MCF 10A (cell line): ENCODE measurements around the gene HPS1. TPM values are rescaled to one million over a fixed set of nuclear protein-coding genes. Genes with fewer than 3 reads are reported as not detected.

ENCODE experiments used
- BruUV-seq: library from RNA; stranded (reverse); fragments of 400-500 nt; replicated peaks from 2 replicates; lab custom pipeline; 2021; lab: Mats Ljungman, UMichigan
- CTCF ChIA-PET: fragments of 300-600 bp; sonication (Branson Sonifier 250); formaldehyde crosslinking; extraction: SDS; loops from one replicate; lab custom pipeline; 2021; ENCODE audit warnings: antibody characterized with exemption, inconsistent platforms; lab: Yijun Ruan, JAX
- POLR2A ChIA-PET: fragments of 300-600, 350-650 bp; sonication (Branson Sonifier 250); formaldehyde crosslinking; extraction: SDS; loops from one replicate; lab custom pipeline; 2020; ENCODE audit warnings: antibody characterized with exemption, inconsistent platforms; lab: Yijun Ruan, JAX
- DNase-seq: peaks from one replicate; pipeline ENCODE4 v3.0.0-alpha.2; 2018; ENCODE audit not compliant: unreplicated experiment
- H3K27ac Mint-ChIP-seq: one replicate; pipeline ENCODE4 v1.8.0; 2022; ENCODE audit warnings: mild to moderate bottlenecking, low read depth, mixed read lengths; ENCODE audit not compliant: unreplicated experiment
- H3K27me3 Mint-ChIP-seq: one replicate; pipeline ENCODE4 v1.8.0; 2022; ENCODE audit warnings: mixed read lengths; ENCODE audit not compliant: insufficient read depth, unreplicated experiment
- H3K36me3 Mint-ChIP-seq: one replicate; pipeline ENCODE4 v1.8.0; 2022; ENCODE audit warnings: mild to moderate bottlenecking, moderate library complexity, mixed read lengths; ENCODE audit not compliant: insufficient read depth, unreplicated experiment
- H3K4me1 Mint-ChIP-seq: one replicate; pipeline ENCODE4 v1.8.0; 2022; ENCODE audit warnings: mixed read lengths; ENCODE audit not compliant: insufficient read depth, unreplicated experiment
- H3K4me3 Mint-ChIP-seq: one replicate; pipeline ENCODE4 v1.8.0; 2022; ENCODE audit warnings: mild to moderate bottlenecking, moderate library complexity, mixed read lengths; ENCODE audit not compliant: unreplicated experiment
- H3K9me3 Mint-ChIP-seq: one replicate; pipeline ENCODE4 v1.8.0; 2022; ENCODE audit warnings: mixed read lengths; ENCODE audit not compliant: unreplicated experiment
- intact Hi-C: fragments of 100-400 bp; cut with micrococcal nuclease; formaldehyde crosslinking; loops from 2 replicates; pipeline ENCODE4 v1.14.1; 2022
- total RNA-seq: library from RNA; stranded (reverse); gene quantifications from 2 replicates; pipeline ENCODE4 v1.2.3, GENCODE V29; 2022
- TF ChIP-seq, protein P1 (sequence below): fragments of 200-600 bp; IDR thresholded peaks from one replicate; pipeline ENCODE4 v1.8.0; 2022; ENCODE audit warnings: antibody characterized with exemption, mild to moderate bottlenecking; ENCODE audit not compliant: unreplicated experiment

The HPS1 gene
- total RNA-seq, 1 experiment from 2014 or later, result 41.8 TPM

DNA sequence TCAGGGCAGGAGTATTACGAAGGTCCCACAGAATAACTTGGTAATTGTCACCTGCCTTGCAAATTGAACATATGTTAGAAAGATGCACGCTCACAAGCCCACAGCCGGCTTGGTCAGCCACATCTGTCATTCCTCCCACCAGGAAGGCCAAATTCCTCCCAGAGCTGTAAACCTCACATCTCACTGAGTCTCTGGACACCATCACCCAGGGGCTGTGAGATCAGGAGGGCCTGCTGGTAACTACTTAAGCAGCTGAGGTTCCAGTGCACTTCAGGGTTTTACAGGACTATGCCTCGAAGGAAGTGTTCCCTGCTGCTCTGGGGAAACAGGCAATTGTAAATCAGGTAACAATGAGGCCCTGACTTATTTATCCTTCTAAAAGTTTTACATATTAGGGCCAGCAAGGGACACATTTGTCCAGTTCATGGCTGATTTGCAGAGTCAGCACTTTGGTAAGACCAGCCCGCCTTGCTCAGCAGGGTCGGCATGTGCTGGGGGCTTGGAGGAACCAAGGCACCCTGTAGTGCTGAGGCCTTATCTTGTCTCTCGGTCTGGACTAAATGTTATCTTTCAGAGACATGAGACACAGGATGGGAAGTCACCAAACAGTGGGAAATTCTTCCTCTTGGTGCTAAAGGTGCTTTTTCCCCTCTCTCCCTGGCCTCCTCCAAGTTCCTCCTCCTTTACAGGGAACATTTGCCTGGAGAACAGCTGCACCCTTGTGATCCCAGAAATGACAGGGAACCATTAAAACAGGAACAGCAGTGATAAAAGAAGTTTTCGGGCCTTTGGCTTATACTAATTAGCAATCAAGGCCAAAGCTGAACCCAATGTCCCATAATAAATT is 66.0 kb downstream of the HPS1 start:
- ChIA-PET POLR2A (no interaction called here), CTCF (no interaction called here)
- BruUV-seq, result no TSS peak

DNA sequence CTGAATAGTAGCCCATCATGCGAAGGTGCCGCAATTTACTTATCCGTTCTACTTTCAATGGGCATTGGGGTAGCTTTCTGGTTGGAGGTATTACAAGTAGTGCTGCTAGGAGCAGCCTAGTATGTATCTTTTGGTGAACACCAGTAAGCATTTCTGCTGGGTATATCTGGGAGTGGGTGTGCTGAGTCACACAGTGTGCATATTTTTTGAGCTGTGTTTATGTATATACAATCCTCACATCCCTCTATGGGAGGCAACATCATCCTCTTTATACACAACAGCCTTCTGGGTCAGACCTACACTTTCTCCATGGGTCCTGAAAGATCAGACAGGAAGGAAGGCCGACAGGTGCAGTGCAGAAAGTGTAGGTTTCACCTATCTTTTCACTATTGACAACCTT is 68.0 kb downstream of the HPS1 start:
- ChIA-PET POLR2A (no interaction called here), CTCF (interaction anchor here (0.6 kb wide), 2 partner anchors 9 to 38 kb away, joined by 3 read pairs; no protein-coding TSS in a partner anchor)
- H3K4me3 Mint-ChIP-seq, result no peak overlapping the region
- H3K27me3 Mint-ChIP-seq, result peaks cover 19% of the 10 kb centered on the region
- no peak for DNase-seq
- H3K9me3 Mint-ChIP-seq, result no peaks in the 10 kb centered on the region
- no TSS peak for BruUV-seq
- no peak overlapping the region for H3K27ac Mint-ChIP-seq
- TF ChIP-seq, protein P1, sequence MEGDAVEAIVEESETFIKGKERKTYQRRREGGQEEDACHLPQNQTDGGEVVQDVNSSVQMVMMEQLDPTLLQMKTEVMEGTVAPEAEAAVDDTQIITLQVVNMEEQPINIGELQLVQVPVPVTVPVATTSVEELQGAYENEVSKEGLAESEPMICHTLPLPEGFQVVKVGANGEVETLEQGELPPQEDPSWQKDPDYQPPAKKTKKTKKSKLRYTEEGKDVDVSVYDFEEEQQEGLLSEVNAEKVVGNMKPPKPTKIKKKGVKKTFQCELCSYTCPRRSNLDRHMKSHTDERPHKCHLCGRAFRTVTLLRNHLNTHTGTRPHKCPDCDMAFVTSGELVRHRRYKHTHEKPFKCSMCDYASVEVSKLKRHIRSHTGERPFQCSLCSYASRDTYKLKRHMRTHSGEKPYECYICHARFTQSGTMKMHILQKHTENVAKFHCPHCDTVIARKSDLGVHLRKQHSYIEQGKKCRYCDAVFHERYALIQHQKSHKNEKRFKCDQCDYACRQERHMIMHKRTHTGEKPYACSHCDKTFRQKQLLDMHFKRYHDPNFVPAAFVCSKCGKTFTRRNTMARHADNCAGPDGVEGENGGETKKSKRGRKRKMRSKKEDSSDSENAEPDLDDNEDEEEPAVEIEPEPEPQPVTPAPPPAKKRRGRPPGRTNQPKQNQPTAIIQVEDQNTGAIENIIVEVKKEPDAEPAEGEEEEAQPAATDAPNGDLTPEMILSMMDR, result no peak
- H3K36me3 Mint-ChIP-seq, result peaks cover 7% of the 10 kb centered on the region
- intact Hi-C loops, result no loop called here
- H3K4me1 Mint-ChIP-seq, result peaks cover 8% of the 10 kb centered on the region

More for the DNA sequence above, 66.0 kb downstream of the HPS1 start:
- H3K4me1 Mint-ChIP-seq, result no peaks in the 10 kb centered on the region
- H3K9me3 Mint-ChIP-seq, result no peaks in the 10 kb centered on the region
- intact Hi-C loops, result no loop called here
- H3K4me3 Mint-ChIP-seq, result no peak overlapping the region
- peaks cover 14% of the 10 kb centered on the region for H3K27me3 Mint-ChIP-seq
- TF ChIP-seq, protein P1, result no peak
- peaks cover 7% of the 10 kb centered on the region for H3K36me3 Mint-ChIP-seq
- DNase-seq, result no peak
- no peak overlapping the region for H3K27ac Mint-ChIP-seq

GRCh38 chr10:98377536-98377935 is 69.2 kb downstream of the HPS1 start:
- Mint-ChIP-seq H3K4me3 (no peak overlapping the region), H3K4me1 (peaks cover 8% of the 10 kb centered on the region), H3K27me3 (peaks cover 19% of the 10 kb centered on the region), H3K36me3 (peaks cover 7% of the 10 kb centered on the region), H3K27ac (no peak overlapping the region), H3K9me3 (no peaks in the 10 kb centered on the region)
- DNase-seq, result no peak
- BruUV-seq, result no TSS peak
- intact Hi-C loops, result no loop called here
- POLR2A ChIA-PET, result no interaction called here
- TF ChIP-seq, protein P1, result no peak
- CTCF ChIA-PET, result no interaction called here

DNA sequence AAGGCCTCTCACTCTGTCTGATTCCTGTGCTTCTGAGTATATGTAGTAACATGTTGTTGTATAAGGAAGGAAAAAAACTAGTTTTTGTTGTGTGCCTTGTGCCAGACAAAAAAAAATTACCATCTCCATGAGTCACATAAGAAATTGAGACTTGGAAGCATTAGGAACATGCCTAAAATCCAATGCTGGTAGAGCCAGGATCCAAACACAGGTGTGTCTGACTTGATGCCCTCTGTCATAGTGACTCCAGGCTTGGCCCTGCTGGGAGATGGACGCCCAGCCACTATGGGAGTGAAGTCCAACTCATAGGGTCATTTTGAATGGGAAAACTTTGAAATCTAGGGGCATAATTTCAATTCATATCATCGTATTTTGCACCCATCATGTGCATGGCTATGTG is 69.7 kb downstream of the HPS1 start:
- no peak overlapping the region for H3K27ac Mint-ChIP-seq
- peaks cover 19% of the 10 kb centered on the region for H3K27me3 Mint-ChIP-seq
- no TSS peak for BruUV-seq
- no peaks in the 10 kb centered on the region for H3K9me3 Mint-ChIP-seq
- DNase-seq, result no peak
- H3K36me3 Mint-ChIP-seq, result peaks cover 7% of the 10 kb centered on the region
- POLR2A ChIA-PET, result interaction anchor here (0.5 kb wide), 1 partner anchor 9 kb away, joined by 3 read pairs; no protein-coding TSS in a partner anchor
- intact Hi-C loops, result no loop called here
- TF ChIP-seq, protein P1, result no peak
- H3K4me1 Mint-ChIP-seq, result peaks cover 8% of the 10 kb centered on the region
- CTCF ChIA-PET, result no interaction called here
- no peak overlapping the region for H3K4me3 Mint-ChIP-seq
